SH-SY5Y (cell line): ENCODE measurements around the gene PRMT1.

Experiments
- GATA2 ChIP-seq: IDR thresholded peaks from 2 replicates; pipeline ENCODE4 v1.6.1; 2011; ENCODE audit warnings: mild to moderate bottlenecking, low read depth, low read length
- GATA3 ChIP-seq: IDR thresholded peaks from 2 replicates; pipeline ENCODE4 v1.6.1; 2011; ENCODE audit warnings: low read depth, mild to moderate bottlenecking, low read length, moderate library complexity

GRCh38 chr19:49676136-49676783 lies 811 bp upstream of the PRMT1 start:
- TF ChIP-seq GATA2, result no peak
- TF ChIP-seq GATA3, result no peak
